Tibial nerve (tissue), 4 donors: ENCODE measurements around the gene DNAJA2.

Experiments used
- EP300 ChIP-seq, 2 donors: sonication (generic); formaldehyde crosslinking; IDR thresholded peaks; one replicate each; pipeline ENCODE4 v1.6.1; 2017; ENCODE audit warnings: antibody characterized with exemption in 2 of 2, mild to moderate bottlenecking in 1 of 2
- POLR2A ChIP-seq, 2 donors: fragments of 450-650 bp; IDR thresholded peaks; one replicate each; pipeline ENCODE4 v1.6.1; 2017; ENCODE audit warnings: antibody characterized with exemption in 2 of 2, mild to moderate bottlenecking in 2 of 2, moderate library complexity in 2 of 2
- TF ChIP-seq, protein P1 (sequence below), 5 experiments: fragments of 200-600 bp in 3 of 5; fragments of 450-650 bp in 2 of 5; sonication (generic) in 3 of 5; IDR thresholded peaks; one replicate each; pipeline ENCODE4 v1.5.1; 2016 to 2019; ENCODE audit warnings: antibody characterized with exemption in 5 of 5, mild to moderate bottlenecking in 3 of 5, moderate library complexity in 2 of 5

DNA sequence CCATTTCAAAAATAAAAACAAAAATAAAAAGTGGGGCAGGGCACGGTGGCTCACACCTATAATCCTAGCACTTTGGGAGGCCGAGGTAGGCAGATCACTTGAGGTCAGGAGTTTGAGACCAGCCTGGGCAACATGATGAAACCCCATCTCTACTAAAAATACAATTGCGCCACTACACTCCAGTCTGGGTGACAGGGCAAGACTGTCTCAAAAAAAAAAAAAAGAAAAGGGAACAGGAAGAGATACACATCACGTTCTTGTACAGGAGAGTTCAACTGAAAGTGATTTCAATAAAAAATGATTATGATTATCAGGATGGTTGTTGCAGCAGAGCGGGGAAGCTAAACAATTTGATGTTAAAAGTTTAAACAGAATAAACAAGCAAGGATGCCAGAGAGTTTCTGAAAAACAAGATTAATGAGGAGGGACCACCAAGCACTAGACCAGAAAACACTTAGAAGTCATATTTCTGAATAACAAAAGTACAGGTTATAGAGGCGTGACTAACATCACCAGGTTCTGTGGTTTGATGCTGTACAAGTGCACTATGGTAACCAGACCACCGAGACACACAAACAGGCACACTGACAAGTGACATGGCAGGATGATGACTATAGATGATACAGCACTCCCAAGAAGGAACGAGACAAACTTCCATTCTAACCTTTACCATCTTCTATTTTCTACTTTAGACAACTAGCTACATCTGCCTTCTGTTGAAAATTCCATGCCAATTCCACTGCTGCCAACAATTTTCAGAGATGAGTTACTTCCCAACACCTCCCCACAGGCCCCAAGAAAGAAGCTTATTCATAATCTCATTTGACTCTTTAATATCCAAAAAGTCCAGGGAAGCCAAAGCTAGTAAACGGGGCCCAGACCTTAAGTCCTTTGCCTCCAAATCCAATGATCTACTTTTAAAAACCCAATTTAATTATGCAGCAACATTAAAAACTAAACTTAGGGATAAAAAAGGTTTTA is 11.8 kb downstream of the DNAJA2 start:
- TF ChIP-seq, protein P1, sequence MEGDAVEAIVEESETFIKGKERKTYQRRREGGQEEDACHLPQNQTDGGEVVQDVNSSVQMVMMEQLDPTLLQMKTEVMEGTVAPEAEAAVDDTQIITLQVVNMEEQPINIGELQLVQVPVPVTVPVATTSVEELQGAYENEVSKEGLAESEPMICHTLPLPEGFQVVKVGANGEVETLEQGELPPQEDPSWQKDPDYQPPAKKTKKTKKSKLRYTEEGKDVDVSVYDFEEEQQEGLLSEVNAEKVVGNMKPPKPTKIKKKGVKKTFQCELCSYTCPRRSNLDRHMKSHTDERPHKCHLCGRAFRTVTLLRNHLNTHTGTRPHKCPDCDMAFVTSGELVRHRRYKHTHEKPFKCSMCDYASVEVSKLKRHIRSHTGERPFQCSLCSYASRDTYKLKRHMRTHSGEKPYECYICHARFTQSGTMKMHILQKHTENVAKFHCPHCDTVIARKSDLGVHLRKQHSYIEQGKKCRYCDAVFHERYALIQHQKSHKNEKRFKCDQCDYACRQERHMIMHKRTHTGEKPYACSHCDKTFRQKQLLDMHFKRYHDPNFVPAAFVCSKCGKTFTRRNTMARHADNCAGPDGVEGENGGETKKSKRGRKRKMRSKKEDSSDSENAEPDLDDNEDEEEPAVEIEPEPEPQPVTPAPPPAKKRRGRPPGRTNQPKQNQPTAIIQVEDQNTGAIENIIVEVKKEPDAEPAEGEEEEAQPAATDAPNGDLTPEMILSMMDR (IDR thresholded peaks at IDR 0.05) = no peak
- TF ChIP-seq EP300 (IDR thresholded peaks at IDR 0.05) (no peak), POLR2A (IDR thresholded peaks at IDR 0.05) (no peak)
